Amygdala (tissue), 56 donors: ENCODE measurements around the gene DLG1.
A peak's percentile ranks its signal among the peaks of the same experiment; 100 is the strongest.
"Not testable (repeated sequence)": the region's sequence is repeated elsewhere in the genome, so short reads cannot be mapped to it uniquely, and the experiment has no call there.

ENCODE experiments used
- DNase-seq, 56 donors: peaks; one replicate each; lab custom pipeline; 2025; lab: John Stamatoyannopoulos, UW

Gene DLG1

DNA sequence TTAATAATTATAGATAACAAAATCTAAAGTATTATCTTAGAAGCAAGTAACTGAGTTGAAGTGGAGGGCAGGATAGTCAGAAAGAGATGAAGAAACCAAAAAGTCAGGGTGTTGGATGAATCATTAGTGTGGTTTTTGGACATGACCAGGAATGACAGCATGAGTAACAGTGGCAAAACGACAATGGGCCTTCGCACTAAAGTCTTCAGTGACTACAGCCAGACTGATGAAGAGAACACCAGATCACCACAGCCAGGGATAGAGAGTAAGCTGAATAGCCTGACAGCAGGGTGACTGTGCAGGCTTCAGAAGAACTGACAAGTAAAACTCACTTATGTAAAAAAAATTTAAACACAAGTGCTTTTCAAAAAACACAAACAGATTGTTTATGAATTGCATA, 172.8 kb downstream of the DLG1 start:
- no peak for DNase-seq

DNA sequence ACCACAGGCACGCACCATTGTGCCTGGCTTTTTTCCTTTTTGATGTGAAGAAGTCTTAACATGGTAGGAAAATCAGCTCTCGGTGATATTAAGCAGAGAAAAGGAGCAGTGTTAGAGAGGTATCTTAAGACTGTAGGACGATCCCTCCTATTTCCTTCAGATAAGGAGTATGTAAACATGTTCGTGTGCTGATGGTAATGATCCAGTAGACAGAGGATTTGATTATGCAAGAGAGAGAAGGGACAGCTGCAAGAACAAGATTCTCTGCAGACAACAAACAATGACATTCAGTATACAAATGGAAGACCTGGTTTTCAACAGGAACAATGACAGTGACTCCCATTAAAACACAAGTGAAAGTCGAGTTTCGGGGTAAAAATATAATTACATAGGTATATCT, 173.7 kb downstream of the DLG1 start:
- DNase-seq = peak in 1 of 56 donors; percentile 15

DNA sequence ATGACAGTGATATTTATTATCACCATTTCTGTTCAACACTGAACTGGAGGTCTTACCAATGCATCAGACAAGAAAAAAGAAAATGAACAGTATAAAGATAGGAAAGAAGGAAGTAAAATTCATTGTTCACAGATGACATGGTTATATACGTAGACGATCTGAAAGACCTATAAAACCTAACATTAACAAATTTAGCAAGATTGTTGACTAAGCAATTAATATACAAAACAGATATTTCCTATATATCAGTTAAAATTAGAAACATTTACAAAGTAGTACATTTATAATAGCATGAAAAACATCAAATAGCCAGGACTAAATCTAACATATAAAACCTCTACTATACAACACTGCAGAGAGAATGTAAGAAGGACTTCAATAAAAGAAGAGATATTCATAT, 176.0 kb downstream of the DLG1 start:
- no peak for DNase-seq

DNA sequence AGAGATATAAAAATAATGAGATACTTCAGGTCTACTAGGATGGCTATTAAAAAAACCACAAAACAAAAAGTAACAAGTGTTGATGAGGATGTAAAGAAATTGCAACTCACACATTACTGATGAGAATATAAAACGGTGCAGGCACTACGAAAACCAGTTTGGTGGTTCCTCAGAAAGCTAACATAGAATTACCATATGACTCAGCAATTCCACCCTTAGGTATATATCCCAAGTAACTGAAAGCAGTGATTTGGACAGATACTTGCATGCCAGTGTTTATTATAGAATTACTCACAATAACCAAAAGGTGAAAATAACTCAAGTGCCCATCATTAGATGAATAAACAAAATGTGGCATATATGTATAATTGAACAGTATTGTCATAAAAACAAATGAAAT, 181.3 kb downstream of the DLG1 start:
- DNase-seq = no peak

DNA sequence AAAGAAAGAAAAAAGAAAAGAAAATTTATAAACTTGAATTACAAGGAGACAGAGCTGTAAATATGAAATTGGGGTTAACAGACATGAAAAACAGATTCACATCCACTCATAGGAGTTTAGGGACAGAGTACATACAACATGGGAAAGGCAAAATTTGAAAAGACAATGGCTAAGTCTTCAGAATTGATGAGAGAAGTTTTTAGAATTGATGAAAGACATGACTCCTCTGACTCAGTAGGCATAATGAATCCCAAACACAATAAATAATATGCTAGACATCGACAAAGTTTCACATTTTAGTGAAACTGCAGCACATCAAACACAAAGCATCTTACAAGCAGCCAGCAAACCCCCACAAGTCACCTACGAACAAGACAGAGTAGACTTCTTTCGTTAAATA, 184.4 kb downstream of the DLG1 start:
- no peak for DNase-seq

DNA sequence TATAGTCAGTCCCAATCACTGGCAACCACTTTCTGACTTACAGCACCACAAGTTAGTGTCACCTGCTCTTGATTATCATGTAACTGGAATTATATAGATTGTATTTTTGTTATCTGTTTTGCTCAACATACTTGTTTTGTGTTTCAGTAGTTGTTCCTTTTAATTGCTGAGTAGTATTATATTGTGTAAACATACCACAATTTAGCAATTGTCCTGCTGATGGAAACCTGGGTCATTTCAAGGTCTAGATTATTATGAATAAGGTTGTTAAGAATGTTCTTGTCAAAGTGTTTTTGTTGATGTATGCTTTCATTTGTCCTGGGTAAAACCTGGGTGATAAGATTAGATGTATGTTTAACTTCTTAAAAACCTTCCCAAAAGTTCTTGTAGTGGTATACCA, 186.7 kb downstream of the DLG1 start:
- no peak for DNase-seq

DNA sequence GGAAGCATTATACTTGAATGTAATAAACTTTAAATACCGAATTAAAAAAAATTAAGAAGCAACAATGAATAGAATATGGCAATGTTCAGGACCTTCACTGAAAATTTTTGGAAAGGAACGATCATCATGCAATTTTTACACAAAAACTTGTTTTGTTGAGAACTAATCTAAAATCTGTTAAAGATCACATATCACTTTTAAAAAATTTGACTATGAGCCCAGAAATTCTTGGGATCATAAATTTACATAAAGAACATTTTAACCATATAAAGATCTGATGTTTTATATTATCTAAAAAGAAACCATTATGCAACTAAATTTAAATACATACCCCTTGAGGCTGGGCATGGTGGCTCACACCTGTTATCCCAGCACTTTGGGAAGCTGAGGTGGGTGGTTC, 192.6 kb downstream of the DLG1 start:
- DNase-seq = no peak

DNA sequence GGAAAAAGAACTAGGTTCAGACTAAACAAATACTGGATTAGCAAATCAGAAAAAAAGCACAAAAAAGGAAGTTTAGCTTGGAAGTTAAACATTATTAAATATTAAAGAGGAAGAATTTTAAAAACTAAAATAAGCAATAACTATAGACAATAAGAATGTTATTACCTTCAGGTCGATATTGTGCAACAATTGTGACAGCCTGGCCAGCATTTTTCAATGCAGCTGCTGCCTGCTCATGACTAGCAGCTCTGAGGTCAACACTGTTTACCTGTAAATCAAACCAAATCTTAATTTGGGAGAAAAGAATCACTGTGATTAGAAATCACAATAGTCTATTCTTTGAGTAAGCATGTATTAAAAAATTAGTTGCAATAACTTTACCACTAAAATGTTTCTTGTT, 193.7 kb downstream of the DLG1 start:
- DNase-seq = no peak

DNA sequence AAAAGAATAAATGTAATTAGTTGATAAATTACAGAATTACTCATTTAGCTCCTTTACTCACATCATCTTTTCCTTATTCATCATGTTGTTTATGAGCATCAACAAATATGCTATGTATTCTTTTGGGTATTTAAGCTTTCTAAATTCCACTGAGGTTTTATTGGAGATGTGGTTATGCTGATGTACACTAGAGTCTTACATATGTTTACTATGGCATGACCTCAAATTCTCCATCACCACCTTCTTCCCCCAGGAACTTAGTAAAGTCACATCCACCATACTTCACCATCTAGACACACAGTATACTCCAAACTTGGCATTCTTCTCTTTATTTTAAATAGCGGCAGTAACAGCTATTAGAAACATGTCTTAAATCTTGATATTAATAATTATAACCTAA, 194.6 kb downstream of the DLG1 start:
- DNase-seq = no peak

DNA sequence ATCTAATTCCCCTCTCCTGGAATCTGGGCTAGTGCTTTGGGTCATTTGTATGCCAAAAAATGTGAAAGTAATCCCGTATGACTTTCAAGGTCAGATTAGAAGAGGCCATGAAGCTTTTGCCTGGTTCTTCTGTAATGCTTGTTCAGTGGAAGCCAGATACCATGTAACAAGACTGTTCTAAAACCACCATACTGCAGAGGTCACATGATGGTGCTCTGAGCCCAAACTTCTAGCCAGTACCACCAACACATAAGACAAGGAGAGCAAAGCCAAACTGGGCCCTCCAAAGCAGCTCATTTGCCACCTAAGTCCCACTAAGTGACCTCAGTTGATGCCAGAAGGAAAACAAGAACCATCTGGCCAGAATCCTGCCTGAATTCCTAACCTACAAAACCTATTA, 204.5 kb downstream of the DLG1 start:
- DNase-seq = no peak

DNA sequence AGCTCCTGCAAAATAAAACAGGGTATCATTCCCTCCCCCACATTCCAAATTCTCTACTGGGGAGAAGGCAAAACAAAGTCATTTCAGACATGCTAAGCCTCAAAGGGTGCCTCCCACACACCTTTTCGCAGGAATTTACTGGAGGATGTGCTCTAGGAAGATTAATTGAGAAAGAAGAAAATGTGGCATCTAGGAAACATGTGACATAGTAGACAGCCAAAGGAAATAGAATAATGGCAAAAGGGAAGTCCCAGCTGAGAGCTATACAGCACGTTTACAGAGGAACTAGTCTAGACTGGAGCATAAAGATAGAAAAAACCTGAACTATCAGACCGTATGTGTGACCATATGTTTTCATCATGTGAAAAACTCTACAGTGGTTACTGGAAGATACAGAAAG, 210.0 kb downstream of the DLG1 start:
- peak in 1 of 56 donors; percentile 3 for DNase-seq

DNA sequence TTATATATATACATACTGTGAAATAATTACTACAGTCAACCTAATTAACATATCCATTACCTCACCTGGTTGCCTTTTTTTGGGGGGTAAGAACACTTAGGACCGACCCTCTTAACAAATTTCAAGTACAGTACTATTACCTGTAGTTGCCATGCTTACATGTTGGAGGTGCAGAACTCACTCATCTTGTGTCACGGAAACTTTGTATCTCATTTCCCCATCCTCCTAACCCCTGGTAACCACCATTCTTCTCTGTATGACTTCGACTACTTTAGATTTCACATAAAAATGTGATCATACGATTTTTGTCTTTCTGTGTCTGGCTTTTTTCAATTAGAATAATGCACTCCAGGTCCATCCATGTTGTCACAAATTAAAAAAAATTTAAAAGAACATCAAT, 213.3 kb downstream of the DLG1 start:
- no peak for DNase-seq

DNA sequence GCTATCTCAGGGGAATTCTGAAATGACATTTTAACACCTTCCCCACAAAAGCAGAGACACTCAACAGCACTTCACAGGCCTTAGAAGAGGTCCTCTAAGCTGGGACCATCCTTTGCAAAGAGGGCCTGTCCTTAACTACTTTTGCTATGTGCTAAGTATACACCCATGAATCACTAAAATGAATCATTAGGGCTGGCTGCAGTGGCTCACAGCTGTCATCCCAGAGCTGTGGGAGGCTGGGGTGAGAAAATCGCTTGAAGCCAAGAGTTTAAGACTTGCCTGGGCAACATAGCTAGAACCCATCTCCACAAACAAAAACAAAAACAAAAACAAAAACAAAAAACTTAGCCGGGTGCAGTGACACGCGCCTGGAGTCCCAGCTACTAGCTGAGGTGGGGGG, 214.9 kb downstream of the DLG1 start:
- DNase-seq = peak in 8 of 56 donors; percentile 4 to 26 (median 7)

DNA sequence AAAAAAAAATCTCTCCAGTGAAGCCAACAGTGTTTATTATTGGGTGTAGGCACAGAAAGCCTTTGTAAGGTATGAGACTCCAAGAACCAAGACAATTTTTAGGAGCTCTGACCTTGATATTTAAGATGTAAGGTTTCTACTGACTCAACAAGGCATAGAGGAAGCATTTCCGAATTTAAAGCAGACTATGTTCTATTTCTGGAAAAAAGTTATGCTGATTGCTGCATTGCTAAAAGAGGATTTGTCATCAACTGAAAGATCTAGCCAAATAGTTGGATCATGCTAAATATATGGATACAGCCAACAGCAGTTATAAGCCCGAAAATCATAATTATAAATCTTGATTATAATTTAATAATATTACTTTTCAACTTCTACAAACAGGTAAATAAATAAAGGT, 215.5 kb downstream of the DLG1 start:
- DNase-seq = no peak

DNA sequence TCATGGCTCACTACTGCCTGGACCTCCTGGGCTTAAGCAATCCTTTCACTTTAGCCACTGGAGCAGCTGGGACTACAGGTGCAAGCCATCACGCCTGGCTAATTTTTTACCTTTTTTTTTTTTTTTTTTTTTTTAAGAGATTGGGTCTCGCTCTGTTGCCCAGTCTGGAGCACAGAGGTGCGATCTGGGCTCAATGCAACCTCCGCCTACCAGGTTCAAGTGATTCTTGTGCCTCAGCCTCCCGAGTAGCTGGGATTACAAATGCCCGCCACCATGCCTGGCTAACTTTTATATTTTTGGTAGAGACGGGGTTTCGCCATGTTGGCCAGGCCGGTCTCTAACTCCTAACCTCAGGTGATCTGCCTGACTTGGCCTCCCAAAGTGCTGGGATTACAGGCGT, 218.1 kb downstream of the DLG1 start:
- no peak for DNase-seq

DNA sequence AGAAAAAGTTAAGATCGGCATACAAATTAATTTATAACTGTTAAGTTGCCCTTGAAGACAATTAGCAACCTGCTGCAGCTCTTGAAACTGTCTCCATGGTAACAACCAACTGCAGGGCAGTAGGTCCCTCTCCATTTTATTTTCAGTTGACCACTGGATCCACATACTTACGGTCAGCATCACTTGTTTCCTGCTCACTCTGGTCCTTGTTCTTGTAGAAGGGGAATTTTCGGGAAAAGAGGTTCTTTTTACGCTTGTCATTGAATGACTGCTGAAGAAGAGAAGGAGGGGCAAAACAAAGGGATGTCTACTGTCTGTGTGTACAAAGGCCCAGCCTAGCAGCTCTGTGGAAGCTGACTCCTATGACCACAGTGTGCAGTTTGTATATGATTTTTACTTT, 222.0 kb downstream of the DLG1 start:
- DNase-seq = no peak

DNA sequence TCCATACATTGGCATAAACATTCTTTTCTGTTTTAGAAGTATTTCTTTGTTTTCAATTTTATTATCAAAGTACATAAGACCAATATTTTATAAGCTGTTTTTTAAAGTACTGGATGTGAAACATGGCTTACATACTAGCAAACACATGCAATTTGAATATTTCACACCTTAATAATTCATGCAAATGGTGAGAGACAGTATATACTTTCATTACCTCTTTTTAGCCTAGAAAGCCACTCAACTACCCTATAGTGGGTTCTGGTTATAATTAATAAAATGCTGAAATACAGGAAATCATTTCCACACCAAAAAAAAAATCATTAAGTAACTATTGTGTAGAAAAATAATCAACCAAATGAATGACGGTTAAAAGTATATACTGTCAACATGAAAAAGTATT, 230.3 kb downstream of the DLG1 start:
- DNase-seq = no peak

DNA sequence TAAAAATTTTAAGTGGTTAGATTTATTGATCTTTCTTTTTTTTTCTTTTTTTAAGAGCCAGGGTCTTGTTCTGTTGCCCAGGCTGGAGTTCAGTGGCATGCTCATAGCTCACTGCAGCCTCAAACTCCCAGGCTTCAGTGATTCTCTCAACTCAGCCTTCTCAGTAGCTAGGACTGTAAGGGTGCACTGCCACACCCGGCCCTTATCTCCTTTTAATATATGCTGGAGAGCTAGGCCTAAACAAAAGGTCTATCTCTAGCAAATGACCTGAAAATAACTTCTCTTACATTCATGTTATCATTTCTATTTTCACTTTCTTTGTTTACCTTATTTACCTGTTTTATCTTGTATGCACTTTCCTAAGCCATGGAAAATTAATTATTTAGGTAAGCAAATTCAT, 233.6 kb downstream of the DLG1 start:
- no peak for DNase-seq

DNA sequence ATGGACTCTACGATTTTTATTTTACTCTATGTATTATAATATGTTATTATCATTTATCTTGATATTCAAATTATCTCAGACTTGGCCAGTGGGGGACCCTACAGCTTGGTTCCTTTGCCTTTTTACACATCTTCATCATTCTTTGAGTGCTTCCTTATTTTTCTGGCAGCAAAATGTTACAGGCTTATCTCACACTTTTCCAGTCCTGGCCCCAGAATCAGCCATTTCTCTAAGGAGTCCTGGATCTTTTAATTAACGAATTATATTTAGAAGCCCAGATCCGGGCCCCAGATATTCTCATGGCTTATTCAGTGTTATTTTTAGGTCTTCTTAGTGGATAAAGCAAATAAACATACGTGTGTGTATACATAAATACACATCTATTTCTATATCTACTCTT, 236.0 kb downstream of the DLG1 start:
- DNase-seq = no peak

DNA sequence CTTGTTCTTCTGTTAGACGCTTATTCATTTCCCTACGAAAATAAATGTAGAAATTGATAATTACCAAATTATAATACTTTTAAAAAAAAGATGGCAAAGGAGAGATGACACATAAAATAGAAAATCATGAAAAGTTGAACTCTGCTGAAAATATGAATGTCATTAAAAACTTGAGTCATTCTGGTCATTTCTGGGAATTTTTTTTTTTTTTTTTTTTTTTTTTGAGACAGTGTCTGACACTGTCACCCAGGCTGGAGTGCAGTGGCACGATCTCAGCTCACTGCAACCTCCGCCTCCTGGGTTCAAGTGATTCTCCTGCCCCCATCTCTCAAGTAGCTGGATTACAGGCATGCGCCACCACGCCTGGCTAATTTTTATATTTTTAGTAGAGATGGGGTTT, 246.8 kb downstream of the DLG1 start:
- DNase-seq = not testable (repeated sequence)

DNA sequence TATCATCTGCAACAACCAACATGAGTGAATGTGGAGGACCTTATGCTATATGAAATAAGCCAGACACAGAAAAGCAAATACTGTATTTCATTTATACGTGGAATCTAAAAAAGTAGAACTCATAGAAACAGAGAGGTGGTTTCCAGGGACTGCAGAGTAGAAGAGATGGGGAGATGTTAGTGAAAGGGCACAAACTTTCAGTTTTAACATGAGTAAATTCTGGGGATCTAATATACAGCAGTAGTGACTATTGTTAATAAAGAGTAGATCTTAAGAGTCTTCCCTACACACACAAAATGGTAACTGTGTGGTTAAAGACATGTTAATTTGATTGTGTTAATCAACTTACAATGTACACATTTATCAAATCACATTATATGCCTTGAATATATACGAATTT, 247.9 kb downstream of the DLG1 start:
- DNase-seq = no peak

DNA sequence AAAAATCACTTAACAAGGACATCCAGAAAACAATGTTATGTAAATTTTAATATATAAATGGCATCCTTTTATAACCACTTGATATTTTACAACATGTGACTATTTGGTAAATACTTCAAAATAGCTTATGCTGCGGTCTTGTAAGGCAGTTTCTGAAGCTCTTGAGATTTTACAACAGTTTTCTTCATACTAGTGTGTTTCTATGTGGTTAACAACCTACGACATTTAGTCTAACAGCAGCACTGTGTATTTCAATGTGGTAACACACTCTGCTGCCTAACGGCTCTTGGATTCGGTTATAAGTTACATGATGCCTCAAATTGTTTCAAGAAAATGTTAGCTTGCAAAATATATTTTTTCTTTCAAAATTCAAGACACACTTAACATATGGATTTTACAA, 255.9 kb downstream of the DLG1 start:
- no peak for DNase-seq

DNA sequence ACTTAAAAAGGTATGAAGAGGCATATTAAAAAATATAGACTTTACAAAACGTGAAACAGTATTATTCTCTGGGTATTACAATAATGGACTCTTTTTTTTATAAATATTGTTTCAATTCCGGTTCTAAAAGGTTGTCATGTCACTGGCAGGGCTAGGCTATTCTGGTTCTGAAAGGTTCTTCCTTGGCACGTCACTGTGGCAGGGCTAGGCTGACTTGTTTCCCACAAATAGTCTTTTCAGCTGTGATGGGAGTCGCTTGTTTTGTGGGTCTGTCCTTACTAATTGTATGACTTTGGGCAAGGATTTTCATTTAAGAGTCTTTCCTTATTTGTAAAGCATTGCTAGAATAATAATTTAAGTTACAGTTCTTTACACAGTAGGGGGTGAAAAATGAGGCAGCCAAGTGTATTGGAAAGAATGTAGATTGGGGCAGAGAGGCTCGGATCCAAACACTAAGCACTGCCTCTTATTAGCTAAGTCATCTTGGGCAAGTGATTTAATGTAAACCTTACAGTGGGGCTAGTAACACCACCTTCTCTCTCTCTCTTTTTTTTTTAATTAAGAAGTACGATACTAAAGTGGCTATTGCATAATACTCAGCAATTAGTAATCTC, 256.4 kb downstream of the DLG1 start:
- DNase-seq = no peak
